Articular chondrocyte of knee joint (primary cell): ENCODE measurements around the gene TAX1BP1. TPM values are rescaled to one million over a fixed set of nuclear protein-coding genes. Genes with fewer than 3 reads are reported as not detected.

Experiments used
- total RNA-seq: library from RNA; depleted of rRNA; stranded (reverse); fragments of >200 nt; gene quantifications from 2 replicates; pipeline ENCODE4 v1.2.3, GENCODE V29; 2012

Gene TAX1BP1
- 123 and 135 TPM in 2 replicates for total RNA-seq

DNA sequence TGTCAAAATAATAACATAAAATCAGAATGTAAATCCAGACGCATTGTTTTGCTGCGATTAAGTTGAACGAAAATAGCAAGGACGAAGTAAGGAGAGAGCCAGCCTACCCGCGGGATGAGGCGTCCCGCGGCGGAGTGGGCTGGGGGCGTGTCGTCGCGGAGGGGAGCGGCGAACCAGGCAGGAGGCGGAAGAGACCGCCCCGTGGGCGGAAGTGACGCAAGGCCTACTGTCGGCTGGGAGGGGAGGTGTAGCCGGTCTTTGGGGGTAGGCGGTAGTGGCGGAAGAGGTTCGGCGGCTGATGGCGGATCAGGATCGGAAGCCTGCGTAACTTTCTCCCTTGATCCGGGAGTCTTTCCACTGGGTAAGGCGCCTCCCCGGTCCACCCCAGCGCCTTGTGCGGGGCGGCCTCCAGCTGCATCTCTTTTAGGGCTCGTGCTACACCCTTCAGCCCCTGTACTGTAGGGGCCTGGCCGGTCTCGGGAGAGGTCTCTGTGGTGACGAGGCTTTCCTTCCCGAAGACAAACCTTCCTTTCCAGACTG is at the start of gene TAX1BP1:
Gene TAX1BP1 (plus strand): TSS at position 254 of the 540 bp plus-strand sequence. CDS start 8,363 bp downstream, outside the sequence.

Other genes starting within 250 kb of the TAX1BP1 start
- gene HIBADH, start 77.3 kb upstream of the TAX1BP1 start, total RNA-seq: 97.0 and 102 TPM in 2 replicates